Left lobe of liver (tissue), 2 donors: ENCODE measurements around the gene MPZ. TPM values are rescaled to one million over a fixed set of nuclear protein-coding genes. Genes with fewer than 3 reads are reported as not detected.

ENCODE experiments used
- ATAC-seq: fragments of 200-7000 bp; cut with Tn5 transposase; one replicate; pipeline ENCODE4 v1.9.1; 2020; ENCODE audit warnings: mild to moderate bottlenecking, moderate library complexity
- DNase-seq: peaks from one replicate; pipeline ENCODE4 v3.0.0-alpha.2; 2020; ENCODE audit warnings: low spot score
- total RNA-seq: library from RNA; stranded (reverse); gene quantifications from one replicate; pipeline ENCODE4 v1.2.1, GENCODE V29; 2021
- donor health status: DM: no; HTN: no; CAD: no; lungs with moderate emphysema.
- donor health status: DM: no; HTN: yes; CAD: no.

The MPZ gene
- total RNA-seq, 1 donor from 2014 or later, result 2.4 TPM

GRCh38 chr1:161304927-161305866 is 4.6 kb downstream of the MPZ start:
- ATAC-seq (no peak), DNase-seq (no peak)

- ATAC-seq, result no peak
These were observed 9.3 kb downstream of the MPZ start for GRCh38 chr1:161300478-161300877.

GRCh38 chr1:161299347-161299746 is 10.4 kb downstream of the MPZ start:
- no peak for DNase-seq
- no peak for ATAC-seq

More at GRCh38 chr1:161300478-161300877, 9.3 kb downstream of the MPZ start:
- DNase-seq, result no peak

GRCh38 chr1:161298116-161298515 is 11.7 kb downstream of the MPZ start:
- no peak for ATAC-seq
- no peak for DNase-seq

GRCh38 chr1:161297415-161297814 is 12.4 kb downstream of the MPZ start:
- no peak for DNase-seq
- no peak for ATAC-seq

- no peak for ATAC-seq
- DNase-seq, result no peak
These were observed 19.0 kb downstream of the MPZ start for GRCh38 chr1:161290779-161291178.

- no peak for DNase-seq
- ATAC-seq, result no peak
These were observed 22.2 kb downstream of the MPZ start for GRCh38 chr1:161287482-161288054.

- no peak for DNase-seq
- no peak for ATAC-seq
These were observed 24.2 kb downstream of the MPZ start for GRCh38 chr1:161285521-161285920.

GRCh38 chr1:161285113-161285512 is 24.7 kb downstream of the MPZ start:
- no peak for DNase-seq
- ATAC-seq, result no peak

GRCh38 chr1:161282991-161283390 is 26.8 kb downstream of the MPZ start:
- DNase-seq, result no peak
- ATAC-seq, result no peak

GRCh38 chr1:161274874-161275273 is 34.9 kb downstream of the MPZ start:
- DNase-seq, result no peak
- no peak for ATAC-seq

- no peak for ATAC-seq
- DNase-seq, result no peak
These were observed 36.4 kb downstream of the MPZ start for GRCh38 chr1:161273402-161273801.

GRCh38 chr1:161267321-161267720 is 42.4 kb downstream of the MPZ start:
- no peak for DNase-seq

GRCh38 chr1:161266836-161267235 is 42.9 kb downstream of the MPZ start:
- no peak for ATAC-seq
- DNase-seq, result no peak

More at GRCh38 chr1:161267321-161267720, 42.4 kb downstream of the MPZ start:
- no peak for ATAC-seq

GRCh38 chr1:161266202-161266601 is 43.6 kb downstream of the MPZ start:
- DNase-seq (no peak), ATAC-seq (no peak)

- DNase-seq (no peak), ATAC-seq (no peak)
These were observed 44.5 kb downstream of the MPZ start for GRCh38 chr1:161265305-161265704.

GRCh38 chr1:161261261-161262235 is 48.2 kb downstream of the MPZ start:
- ATAC-seq (no peak), DNase-seq (no peak)

- peak; percentile 21 for ATAC-seq
- no peak for DNase-seq
These were observed 49.1 kb downstream of the MPZ start for GRCh38 chr1:161260376-161261260.

- DNase-seq, result no peak
- ATAC-seq, result no peak
These were observed 50.0 kb downstream of the MPZ start for GRCh38 chr1:161259765-161260164.

GRCh38 chr1:161259345-161259702 is 50.4 kb downstream of the MPZ start:
- DNase-seq, result no peak
- ATAC-seq, result no peak
